ENCODE results near the gene ARFIP1.

ARFIP1 gene

DNA sequence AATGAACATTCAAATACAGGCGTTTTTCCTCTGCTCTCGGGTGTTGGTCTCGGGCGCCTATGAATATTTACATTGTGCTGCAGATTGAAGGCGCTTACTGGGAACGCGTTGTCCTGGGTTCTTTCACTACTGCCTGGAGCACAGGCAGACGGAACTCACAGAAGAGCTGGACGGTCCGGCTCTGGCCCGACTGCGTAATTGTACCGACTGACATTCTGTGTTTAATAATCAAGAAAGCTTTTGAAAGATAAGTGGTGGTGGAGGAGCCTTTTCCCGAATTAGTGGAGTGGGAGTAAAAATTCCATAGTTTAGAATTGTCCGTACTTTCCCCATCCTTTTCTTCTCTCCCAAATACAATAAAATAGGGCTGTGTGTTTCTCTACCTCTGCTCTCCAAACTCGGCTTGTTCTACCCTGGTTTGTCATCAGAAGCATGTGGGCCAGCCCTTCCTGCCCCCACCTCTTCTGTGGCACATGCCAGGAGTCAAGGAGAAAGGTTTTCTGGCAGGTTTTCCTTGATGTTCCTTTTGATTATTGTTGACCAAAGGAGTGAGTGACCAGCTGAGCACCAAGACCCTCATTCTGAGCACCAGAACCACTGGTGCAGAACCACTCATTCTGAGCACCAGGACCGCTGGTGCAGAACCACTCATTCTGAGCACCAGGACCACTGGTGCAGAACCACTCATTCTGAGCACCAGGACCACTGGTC lies 158.6 kb downstream of the ARFIP1 start:
- DNase-seq (ENCODE audit: low read depth in 3 of 3): no peak

DNA sequence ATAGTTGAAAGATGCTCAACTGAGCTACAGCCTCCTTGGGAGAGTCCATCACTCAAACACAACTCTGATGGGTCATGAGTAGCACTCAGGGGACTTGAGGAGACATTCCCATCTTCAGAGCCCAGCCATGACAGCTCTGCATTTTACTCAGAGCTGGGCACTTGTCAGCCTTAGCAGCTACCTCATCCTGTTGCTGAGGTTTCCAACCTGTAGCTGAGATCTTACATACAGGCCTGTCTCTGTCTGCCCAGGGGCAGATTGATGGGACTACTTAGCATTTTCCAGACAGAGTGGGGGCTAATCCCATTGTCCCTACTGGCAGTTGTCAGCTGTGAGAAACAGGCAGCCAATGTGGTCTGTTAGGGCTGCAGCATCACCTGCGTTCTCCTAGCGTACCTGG lies 159.9 kb downstream of the ARFIP1 start:
- DNase-seq (ENCODE audit: low read depth in 3 of 3): no peak

DNA sequence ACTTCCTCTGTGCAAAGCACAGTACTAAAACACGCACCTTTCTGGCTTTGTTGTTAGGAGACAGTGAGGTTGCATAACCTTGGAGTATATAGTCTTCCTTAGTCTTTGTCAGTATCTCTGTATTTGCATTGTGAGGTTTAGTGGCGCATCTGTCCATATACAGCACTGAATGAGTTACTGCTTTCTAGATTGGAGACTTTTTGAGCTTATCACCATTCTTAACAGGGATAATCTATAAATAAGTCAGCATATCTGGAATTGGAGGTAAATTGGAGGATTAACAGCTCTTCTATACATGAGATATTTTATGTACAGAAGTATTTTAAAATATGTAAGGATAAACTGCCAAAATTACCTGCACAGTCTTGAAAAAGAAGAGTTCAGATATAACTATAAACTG lies 160.7 kb downstream of the ARFIP1 start:
- DNase-seq (ENCODE audit: low read depth in 3 of 3): no peak

DNA sequence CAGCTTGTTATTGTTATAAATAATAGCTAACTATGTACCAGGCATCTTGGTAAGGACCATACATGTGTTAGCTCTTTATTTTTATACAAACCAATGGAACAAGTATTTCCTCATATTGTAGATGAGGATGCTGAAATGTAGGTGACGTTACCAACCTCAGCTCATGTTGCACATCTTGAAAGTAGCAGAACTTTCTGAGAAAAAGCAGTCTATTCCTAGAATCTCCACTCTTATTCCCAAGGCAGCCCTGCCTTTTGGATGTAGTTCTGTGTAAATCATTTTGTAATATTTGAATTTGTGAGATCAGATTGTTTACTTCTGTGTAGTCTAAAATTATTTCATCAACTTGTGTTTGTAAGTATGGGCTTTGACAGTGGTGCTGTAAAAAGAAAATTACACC lies 161.7 kb downstream of the ARFIP1 start:
- DNase-seq (ENCODE audit: low read depth in 3 of 3): no peak

DNA sequence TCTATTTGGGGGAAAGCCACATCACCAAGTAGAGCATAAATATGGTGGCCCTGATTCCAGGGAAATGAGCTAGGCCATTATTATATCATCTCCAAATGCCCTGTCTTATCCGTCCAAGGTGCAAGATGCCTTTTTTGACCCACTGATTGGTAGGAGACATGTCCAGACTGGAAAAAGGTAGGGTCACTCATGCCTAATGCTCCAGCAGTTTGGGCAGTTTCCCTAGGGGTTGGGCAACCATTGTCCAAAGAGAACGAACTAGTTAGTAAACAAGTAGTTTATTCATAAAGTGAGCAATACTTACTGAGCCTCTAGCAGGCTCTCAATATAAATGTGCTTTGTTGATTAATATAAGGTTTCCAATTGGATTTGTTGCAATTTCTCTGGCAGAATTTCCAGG lies 162.6 kb downstream of the ARFIP1 start:
- DNase-seq (ENCODE audit: low read depth in 3 of 3): no peak

DNA sequence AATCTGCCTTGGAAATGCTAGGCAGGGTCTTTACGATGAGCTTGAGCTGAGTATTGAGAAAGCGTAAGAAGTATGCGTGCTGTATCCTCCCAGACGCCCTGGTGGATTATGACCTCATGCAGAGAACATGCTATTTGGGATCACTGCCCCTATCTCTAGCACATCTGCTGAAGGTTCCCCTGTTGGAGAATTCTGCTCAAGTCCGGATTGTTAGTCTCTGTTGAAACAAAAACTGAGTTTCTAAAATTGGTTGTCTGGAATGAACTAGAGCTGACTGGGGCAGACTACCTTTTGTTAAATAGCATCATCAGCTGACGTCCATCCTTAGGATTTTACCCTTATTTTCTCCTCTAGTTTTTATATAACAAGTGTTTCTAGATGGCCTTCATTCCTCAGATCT lies 163.9 kb downstream of the ARFIP1 start:
- DNase-seq (ENCODE audit: low read depth in 3 of 3): no peak

DNA sequence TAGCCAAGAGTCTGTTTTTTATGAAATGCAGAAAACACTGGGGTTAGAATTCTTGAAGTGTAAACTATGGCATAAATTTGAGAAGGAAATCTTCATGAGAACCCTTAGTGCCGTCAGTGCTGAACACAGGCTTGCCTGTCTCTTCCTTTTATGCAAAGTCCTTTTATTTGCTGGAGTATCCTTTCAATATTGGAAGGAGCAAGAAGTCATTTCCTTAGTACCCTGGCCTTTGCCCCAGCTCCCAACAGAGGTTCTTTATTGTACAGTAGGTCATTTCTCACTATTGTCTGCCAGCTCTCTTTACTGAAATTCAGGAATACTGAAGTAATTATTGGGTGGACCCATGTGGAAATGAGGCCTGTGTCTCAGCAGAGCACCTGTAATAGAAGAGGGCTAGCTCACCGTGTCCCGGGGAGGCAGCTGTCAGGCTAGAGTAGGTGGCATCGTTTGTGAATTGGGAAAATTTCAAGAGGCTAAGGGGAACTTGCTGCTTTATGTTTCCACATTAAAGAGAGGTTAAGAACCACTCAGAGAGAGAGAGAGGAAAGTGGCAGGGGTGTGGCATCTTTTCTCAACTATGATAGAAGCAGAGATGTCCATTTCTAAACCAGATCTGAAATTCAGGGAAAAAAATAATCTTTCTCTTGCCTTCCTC lies 165.0 kb downstream of the ARFIP1 start:
- DNase-seq (ENCODE audit: low read depth in 3 of 3): no peak

DNA sequence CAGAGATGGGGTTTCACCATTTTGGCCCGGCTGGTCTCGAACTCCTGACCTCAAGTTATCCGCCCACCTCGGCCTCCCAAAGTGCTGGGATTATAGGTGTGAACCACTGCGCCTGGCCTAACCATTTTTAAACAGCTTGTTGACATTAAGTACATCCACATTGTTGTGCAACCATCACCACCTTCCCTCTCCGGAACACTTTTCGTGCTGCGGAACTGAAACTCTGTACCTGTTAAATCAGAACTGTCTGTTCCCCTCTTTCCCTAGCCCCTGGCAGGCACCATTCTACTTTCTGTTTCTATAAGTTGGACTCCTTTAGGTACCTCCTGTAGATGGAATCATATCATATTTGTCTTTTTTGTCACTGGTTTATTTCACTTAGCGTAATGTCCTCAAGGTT lies 165.9 kb downstream of the ARFIP1 start:
- DNase-seq (ENCODE audit: low read depth in 3 of 3): no peak

DNA sequence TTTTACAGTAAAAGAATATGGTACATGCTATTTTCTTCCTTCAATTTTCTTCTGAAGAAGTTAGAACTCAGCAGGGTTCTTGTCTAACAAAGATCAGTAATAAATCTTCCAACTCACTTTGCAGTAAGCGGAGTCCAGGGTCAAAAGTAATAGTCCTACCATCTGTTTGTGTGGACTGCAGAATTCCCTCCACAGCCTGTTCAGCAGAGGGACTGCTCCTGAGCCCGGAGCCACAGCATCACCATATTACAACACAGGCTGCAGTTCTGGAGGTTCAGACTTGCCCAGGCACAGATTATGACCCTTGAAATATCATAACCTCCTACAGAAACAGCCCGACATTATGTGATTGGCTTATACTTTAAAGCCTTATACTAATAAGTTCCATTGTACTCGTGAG lies 166.7 kb downstream of the ARFIP1 start:
- no peak for DNase-seq (ENCODE audit: low read depth in 3 of 3)

DNA sequence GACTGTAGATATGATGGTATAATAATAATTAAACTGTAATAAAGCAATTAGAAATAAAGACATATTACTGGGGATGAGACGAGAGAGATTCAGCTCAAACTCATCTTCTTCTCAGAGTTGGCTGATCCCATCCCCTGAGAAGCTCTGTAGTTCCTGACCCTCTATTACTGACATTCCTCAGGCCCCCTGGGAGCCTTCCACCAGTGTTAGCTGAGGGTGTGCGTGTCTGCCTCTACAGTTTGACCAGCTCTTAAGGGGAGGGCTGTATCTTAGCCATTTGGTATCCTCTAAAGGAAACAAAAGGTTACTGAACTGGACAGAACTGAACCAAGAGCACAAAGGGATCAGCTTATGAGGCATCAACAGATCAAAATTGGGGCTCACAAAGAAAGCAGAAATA lies 167.6 kb downstream of the ARFIP1 start:
- DNase-seq (ENCODE audit: low read depth in 3 of 3): no peak

DNA sequence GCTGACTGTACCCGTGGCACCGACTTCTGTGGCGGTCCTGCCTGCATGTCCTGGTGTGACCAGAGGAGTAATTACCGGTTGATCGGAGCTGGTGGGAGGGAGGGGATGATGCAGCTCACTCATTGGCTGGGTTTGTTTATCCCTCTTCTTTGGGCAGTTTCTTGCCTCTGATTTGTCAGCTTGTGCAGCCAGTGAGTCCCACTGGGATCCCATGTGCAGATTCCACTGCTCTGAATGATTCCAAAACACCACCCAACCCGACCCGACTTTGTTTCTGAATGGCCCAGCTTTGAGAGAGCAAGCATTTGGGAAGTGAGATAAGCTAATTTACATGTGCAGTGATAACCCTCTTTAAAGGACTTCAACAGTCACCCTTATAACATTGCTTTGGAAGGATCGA lies 170.2 kb downstream of the ARFIP1 start:
- DNase-seq (ENCODE audit: low read depth in 3 of 3): no peak

DNA sequence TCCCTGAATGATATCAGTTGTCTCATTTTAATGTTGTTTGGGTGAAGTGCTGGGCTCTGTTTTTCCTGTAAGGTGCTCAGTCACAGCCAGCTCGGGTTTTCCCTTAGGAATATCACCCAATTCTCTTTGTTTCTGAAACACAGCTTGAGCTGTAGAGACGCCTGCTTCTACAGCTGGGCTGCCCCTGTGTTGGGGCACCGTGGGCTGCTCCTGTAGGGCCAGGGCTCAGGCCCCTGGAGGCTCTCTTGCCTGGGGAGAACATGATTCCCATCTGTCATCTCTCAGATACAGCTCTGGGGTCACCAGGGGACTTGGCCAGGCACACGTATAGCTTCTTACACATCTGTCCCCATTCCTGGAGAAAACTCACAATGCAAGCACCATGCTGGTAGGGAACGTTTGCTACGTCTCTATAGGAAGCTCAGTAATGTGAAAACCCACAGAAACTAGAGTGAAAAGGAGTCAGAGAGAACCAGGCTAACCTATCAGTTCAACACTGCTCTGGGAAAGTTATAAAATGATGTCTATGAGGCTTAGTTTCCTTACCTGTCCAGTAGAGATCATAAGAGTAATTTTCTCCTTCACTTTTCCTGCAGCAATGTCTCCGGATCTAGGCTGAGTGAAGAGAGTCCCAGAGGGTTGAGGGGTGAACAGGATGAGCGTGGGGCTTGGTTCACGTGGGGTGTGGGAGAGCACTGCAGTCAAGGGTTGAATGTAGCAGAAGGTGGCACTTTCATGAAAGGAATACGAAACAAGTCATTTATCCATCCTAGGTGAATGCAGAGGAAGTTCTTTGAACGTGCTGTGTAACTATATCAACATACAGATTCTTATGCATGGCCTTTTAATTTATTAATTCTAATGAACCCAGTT lies 170.9 kb downstream of the ARFIP1 start:
- no peak for DNase-seq (ENCODE audit: low read depth in 3 of 3)

DNA sequence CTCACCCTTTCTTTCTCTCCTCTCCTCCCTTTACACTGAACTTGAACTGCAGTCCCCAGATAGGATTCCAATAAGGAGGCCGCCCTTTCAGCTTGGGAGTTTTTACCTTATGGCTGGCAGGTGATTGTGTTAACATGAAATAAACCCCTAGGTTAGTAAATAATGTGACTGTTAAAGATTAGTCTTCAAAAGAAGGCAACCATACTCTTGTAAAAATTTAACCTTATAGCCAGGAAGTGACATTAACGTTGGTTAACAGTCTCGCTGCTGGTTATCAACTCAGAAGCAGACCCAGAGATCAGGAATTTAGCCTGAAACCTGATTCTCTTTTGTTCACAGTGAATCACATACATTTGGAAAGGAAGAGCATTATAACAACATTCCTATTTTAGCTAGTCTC lies 171.6 kb downstream of the ARFIP1 start:
- no peak for DNase-seq (ENCODE audit: low read depth in 3 of 3)

DNA sequence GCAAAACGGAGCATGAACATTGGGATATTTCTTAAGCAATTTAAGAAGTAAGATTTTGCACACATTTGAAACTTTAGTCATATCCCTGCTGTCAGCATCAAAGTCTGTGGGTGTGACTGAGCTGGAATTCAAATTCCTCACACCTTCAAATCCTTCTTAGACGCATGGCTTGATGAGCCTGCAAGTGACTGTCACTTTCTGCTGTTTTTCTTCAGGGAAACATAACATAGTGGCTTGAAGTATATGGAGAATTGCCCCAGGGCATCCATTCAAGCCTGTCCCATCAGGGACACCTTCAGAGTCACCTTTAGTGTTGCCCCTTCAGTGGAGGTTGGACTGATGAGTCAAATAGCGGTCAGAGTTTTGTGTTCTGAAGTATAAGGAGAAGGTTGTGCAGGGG lies 173.8 kb downstream of the ARFIP1 start:
- no peak for DNase-seq (ENCODE audit: low read depth in 3 of 3)

DNA sequence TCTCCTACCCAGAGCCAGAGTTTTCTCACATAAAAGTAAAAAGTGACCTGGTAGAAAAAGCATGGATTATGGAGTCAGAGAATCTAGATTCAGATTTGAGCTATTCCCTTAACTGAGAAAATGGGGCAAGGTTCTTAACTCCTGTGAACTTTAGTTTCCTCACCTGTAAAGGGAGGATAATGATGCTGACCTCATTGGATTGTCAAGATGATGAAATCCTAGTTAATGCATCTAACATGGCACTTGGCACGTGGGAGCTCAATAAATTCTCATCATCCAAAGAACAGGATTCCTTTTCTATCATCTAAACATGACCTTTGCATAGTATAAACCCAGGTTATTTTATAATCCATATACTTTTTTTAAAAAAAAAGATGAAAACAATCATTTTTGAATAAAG lies 175.0 kb downstream of the ARFIP1 start:
- DNase-seq (ENCODE audit: low read depth in 3 of 3): no peak

DNA sequence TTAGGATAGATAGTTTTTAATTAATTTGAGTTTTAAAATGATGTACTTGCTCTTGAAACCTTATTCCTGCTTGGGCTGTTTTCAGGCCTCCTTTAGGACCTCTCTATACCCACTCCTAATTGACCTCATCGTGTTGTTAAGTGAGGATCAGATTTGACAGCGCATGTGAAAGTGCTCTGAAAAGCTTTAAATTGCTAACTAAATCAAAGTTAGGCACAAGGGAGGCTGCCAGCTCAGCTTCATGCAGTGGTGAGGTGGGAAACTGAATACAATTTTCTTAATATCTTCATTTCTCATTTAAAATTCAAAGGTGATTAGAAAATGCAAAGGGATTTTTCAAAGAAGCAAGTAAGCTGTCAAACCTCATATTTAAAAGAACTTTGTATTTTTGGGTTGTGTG lies 176.4 kb downstream of the ARFIP1 start:
- DNase-seq (ENCODE audit: low read depth in 3 of 3): no peak

DNA sequence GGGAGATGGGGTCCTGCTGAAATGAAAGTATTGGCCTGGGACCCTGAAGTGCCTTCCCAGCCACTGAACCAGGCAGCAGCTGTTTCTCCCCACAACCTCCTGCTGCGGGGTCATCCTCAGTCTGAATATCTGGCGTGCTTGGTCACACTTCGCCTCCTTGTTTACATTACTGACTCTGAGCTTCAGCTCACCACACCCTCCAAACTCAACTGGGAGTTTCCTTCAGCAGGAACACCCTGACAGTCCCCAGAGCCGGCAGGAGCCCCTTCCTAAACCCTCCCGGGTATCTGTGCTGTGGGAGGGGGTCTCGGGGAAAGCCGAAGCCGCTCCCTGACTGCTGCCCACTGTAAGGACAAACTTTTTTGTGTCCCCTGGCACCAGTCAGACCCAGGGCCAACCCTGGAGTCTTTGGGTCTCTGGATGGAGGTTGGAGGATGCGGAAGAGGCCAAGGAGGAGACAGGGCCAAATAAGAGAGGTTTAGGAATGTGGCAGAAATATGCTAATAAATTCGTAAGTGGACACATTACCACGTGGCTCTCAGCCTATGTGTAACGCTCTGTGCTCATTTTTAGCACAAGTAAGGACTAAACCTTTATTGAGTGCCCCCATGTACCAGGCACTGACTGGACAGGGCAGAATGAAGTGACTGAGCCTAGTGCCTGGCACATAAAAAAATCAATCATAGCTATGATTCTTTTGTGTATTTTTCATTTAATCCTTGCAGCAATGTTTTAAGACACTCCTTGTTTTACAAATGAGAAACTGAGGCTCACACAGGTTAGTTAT lies 177.1 kb downstream of the ARFIP1 start:
- no peak for DNase-seq (ENCODE audit: low read depth in 3 of 3)

DNA sequence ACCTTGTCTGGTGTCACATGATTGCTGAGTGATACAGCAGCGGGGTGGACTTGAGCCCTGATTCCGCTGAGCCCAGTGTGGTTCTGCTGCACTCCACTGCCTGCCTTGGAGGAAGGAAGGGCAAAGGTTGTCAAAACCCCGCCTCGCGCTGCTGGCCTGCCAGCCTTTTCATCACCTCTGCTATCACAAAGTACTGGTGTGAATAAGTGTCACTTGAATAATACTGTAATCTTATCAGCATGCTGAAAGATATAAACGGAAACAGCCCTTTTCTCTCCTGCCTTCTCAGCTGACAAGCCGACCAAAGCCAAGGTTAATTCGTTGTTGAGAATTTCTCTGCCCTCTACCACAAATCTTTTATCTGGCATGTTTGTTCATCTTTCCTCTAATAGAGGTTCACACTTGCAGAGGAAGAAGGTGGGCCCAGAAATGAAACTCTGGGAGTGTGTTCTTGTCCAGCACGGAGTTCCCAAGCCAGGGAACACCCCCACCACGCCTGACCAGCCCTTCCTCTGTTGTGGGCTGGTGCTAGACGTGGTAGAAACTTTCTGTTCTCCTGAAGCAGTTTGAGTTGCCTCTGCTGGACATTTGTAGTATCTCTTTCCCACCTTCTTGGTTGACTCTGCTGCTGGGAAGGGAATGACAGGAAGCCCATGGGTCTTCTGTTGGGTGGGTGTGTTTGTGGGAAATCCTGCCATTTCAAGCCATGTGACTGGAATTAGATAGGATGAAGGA lies 177.8 kb downstream of the ARFIP1 start:
- no peak for DNase-seq (ENCODE audit: low read depth in 3 of 3)

DNA sequence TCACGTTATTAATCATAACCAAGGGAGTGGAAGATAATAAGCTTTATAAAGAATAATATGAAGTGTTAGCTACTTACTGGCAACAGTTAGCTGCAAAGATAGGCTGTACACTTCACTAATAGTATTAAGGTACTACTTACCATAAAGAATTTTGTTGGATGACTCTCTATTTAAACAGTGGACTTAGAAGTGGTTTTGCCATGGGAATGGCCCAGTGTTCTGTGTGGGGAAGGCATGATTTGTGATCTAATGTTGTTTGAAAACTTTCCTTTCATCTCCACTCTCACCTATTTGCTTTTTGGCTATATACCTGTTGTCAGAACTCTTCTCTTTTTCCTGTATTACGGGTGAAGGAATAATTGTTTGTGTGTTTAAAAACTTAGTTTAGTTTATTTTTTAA lies 179.3 kb downstream of the ARFIP1 start:
- DNase-seq (ENCODE audit: low read depth in 3 of 3): no peak

DNA sequence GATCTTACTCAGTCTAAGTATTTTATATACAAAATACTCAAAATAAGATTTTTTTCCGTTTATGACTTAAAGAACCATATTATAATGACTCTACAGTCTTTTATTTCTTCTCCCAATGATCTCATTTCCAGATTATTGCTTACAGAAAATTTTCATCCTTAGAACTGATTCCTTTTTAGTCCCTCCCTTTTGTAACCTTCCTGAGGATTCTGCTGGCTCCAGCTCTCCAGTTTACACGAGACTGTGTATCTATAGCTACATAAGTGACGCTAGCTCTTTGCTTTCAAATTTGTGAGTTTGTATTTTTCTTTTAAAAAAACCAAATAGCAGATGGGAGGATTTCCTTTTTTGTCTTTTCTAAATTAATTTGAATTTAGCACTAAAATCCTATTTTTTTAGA lies 180.3 kb downstream of the ARFIP1 start:
- DNase-seq (ENCODE audit: low read depth in 3 of 3): no peak

DNA sequence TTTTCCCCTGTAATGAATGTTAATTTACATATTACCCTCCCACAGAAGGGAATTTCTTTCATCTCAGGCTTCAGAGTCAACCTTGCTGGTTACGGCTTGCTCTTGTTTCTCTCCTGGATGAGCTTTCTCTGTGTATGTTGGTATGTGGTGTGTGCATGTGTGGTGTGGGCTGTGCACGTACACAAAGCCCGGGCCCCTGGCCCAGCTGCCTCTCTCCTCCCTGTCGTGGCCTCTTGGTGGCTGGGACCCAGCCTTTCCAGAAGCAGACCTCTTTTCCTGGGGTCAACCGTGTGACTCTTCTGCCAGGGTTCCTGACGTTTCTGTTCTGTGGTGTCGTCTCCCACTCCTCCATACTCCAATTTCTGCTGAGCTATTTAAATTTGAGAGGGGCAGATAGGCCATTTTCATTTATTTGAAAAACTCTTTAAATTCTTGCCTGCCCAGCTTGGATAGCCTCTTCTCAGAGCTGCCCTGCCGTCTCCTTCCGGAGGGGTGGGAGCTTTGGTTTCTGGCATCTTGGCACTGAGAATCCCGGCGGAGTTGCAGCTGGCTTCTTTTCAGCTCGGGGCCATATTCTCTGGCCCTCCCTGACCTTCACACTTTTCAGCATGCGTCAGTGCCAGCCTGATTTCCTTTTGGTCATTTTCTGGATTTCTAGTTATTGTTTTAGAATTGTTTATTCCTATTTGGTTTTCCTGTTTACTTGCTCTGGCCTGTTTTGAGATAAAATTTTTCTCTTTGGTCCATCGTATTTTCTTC lies 181.4 kb downstream of the ARFIP1 start:
- DNase-seq (ENCODE audit: low read depth in 3 of 3): no peak
